GM12892 (cell line): ENCODE data around the gene NRN1L.

Source experiments
- POLR2A ChIP-seq: IDR thresholded peaks from 2 replicates; pipeline ENCODE4 v1.6.1; 2011; ENCODE audit warnings: low read depth, low read length, control low read depth
- POLR2AphosphoS5 ChIP-seq: IDR thresholded peaks from 2 replicates; pipeline ENCODE4 v1.6.1; 2011; ENCODE audit warnings: low read depth, low read length, control low read depth

- no peak for TF ChIP-seq POLR2AphosphoS5
- no peak for TF ChIP-seq POLR2A
Measured at GRCh38 chr16:67860589-67861398, 23.9 kb upstream of the NRN1L start.
